NCI-H2029 (cell line): Measurements from ENCODE around the gene OSBPL2.

Experiments used
- DNase-seq: peaks from one replicate; lab custom pipeline; 2025; lab: John Stamatoyannopoulos, UW

Gene OSBPL2

DNA sequence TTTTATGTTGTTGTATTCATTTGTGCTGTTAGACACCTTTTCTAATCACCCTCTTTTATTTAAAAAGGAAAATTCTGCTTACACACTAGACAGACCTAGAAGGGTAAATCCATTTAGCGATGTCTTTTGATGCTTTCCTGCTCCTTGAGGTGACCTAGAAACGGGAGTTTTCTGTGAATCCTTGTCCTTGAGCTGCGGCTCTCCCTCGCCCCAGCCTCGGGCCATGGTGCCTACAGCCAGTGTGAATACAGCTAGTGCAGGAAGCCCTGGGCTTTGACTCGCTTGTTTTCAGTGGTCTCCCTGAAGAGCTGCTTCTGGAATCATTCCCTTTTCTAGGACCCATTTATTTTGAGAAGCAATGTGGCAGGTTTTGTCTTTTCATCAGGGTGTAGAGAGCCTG lies 46.8 kb downstream of the OSBPL2 start:
- no peak for DNase-seq

DNA sequence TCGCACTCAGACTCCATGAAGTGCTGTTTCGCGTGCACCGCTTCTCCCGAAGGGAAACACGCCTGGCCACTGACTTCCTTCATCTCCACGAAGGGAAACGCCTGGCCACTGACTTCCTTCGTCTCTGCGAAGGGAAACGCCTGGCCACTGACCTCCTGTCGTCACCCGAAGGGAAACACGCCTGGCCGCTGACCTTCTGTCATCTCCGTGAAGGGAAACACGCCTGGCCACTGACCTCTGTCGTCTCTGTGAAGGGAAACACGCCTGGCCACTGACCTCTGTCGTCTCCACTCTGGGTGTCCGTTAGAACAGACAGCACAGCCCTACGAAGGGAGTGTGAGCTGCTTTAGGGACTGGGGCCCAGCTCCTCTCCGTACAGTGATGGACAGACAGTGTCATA lies 47.4 kb downstream of the OSBPL2 start:
- DNase-seq: no peak

DNA sequence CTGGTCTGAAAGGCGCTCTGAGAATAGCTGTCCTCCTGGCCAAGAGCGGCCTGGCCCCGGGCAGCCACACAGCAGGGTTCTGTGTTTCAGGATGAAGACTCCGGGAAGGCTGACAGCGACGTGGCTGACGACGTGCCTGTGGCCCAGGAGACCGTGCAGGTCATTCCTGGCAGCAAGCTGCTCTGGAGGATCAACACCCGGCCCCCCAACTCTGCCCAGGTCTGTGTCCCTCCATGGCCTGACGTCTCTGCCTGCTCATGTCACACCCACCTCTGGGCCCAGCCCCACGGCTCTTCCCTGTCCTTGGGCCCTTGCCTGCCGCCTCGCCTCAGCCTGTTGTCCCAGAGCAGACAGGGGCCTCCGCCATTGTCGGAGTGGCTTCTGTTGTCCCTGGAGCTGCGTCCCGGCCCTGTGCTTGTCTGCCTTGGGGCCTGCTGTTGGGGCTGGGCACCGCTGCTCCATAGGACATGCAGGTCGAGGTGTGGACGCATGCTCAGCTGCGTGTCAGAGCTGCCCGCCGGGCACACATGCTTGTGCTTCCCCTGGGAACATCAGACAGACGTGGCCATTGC lies 48.3 kb downstream of the OSBPL2 start:
- no peak for DNase-seq

DNA sequence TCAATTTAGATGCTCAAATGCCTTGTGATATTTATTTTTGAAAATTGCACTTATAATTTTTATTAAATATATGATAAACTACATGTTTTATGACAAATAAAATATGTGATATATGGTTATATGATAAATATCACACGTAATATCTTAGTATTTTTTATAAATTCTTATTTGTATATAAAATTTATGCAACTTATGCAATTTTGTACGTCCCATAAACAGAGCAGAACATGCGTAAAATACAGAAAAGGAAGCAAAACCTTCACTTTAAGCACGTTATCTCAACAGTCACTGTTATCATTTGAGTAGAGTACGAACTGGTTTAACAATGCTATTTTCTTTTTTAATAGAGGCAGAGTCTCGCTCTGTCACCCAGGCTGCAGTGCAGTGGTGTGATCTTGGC lies 48.8 kb downstream of the OSBPL2 start:
- no peak for DNase-seq

DNA sequence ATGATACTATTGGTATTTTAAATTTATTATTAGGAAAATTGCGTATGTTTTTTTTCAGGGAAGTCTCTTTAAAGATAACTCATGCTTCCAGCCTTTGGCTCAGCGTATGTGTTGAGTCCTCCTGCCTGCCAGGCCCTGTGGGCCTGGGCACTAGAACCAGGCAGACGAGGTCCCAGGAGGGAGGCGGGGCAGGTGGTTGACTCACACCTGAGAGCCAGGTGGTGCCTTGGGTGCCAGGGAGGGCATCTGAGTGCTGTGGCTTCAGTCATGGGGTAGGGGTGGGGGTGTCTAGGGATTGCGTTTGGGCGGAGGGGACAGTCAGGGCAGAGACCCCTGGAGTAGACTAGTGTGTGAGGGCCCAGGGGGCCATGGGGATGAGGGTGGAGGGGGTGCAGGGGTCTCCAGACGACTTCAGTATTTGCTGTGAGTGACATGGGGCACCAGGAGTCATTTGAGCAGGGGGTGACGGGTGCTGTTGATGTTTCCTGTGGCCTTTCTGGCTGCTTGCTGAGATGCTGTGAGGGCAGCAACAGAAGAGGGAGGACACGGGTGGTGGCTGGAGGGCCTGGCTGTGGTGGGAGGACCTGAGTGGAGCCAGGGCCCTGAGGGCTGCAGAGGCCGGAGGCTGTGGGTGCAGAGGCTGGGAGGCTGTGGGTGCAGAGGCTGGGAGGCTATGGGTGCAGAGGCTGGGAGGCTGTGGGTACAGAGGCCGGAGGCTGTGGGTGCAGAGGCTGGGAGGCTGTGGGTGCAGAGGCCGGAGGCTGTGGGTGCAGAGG lies 49.6 kb downstream of the OSBPL2 start:
- DNase-seq: no peak

DNA sequence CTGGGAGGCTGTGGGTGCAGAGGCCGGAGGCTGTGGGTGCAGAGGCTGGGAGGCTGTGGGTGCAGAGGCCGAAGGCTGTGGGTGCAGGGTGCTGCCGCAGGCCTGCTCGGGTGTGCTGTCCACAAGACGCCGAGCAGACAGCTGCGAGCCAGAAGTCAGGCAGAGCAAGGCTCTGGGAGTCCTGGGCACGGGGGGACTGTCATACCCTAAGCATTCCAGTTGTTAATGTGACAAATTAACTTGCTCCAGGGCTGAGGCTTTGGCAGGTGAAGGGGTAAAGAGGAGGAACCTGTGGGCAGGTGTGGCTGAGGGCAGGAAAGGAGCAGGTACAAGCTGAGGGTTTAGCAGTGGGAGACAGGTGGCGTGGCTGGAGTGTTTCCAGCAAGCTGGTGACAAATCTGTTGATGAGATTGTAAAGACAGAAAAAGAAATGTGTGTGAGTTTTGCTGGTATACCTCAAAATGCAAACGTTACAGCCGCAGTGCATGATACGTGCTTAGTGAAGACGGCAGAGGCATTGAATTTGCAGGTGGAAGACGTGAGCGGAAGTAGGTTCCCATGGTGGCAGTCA lies 50.3 kb downstream of the OSBPL2 start:
- DNase-seq: no peak

DNA sequence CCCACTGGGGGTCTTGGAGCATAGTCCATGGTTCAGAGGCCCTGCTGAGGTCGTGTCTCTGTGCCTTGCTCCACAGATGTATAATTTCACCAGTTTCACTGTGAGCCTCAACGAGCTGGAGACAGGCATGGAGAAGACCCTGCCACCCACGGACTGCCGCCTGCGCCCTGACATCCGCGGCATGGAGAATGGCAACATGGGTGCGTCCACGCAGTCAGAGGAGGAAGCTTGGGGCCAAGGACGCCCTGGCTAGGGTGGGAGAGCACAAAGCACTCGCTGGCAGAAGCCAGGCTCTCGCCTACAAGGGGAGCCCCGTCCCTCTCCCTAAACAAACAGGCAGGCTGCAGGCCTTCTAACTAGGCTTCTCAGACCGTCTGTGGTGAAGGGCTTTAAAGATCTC lies 50.8 kb downstream of the OSBPL2 start:
- no peak for DNase-seq

DNA sequence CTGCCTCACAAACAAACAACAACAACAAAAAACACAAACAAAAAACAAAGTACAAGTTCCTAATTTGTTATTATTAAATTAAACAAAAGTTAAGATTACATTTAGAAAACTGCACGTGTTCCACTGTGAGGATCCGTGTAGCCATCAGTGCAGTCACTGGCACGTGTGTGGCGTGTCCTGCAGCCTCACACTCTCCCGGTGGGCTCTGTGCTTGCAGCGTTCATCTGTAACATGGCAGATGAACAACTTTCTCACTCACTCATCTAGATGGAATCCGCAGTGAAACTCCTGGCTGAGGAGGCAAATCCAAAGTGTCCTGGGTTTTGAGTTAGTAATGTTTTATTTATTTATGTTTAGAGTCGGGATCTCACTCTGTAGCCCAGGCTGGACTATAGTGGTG lies 51.6 kb downstream of the OSBPL2 start:
- no peak for DNase-seq

DNA sequence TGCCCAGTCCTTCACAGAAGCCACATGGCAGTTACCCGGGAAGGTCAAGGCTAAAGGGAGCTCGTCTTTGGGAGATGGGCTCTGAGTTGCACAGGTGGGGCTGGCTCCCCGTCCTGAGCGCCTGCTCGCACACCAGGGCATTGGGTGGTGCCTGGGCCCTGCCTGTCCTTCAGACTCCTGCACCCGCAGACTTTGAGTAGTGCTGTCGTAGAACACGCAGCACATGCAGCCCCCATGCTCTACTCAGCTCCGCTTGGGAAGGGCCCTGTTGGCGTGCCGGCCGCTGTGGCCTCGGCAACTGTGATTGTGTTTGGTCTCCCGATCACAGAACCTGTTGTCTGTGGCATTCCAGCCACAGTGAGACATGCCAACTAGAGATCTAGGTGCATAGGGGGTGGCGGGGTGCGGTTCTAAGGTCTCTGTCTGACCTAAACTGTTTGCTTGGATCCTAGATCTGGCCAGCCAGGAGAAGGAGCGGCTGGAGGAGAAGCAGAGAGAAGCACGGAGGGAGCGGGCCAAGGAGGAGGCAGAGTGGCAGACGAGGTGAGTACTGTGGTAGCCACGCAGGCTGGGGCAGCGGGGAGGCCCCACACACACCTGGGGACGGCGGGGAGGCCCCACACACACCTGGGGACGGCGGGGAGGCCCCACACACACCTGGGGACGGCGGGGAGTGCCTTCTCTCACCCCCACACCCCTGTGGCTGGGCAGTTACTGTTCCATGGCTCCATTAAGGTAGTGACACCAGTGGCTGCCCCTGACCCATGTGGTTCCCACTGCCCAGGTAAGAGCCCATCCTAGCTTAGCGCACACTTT lies 53.1 kb downstream of the OSBPL2 start:
- no peak for DNase-seq

DNA sequence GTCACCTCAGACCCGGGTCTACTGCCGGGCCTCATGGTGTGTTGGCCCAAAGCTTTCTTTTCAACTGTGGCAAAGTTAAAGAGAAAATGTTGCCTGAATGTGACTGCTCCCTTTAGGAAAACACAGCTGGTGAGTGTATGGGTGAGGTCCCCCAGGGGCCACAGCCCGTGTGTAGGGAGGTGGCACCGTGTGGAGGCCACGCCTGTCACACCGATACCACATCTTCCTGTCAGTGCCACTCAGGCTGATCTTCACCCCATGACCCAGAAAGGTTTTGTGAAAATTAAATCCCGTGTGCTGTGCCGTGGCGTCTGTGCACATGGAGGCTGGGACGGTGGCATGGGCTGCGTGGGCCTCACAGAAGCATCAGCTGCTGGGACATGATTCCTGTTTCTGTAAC lies 53.8 kb downstream of the OSBPL2 start:
- no peak for DNase-seq

DNA sequence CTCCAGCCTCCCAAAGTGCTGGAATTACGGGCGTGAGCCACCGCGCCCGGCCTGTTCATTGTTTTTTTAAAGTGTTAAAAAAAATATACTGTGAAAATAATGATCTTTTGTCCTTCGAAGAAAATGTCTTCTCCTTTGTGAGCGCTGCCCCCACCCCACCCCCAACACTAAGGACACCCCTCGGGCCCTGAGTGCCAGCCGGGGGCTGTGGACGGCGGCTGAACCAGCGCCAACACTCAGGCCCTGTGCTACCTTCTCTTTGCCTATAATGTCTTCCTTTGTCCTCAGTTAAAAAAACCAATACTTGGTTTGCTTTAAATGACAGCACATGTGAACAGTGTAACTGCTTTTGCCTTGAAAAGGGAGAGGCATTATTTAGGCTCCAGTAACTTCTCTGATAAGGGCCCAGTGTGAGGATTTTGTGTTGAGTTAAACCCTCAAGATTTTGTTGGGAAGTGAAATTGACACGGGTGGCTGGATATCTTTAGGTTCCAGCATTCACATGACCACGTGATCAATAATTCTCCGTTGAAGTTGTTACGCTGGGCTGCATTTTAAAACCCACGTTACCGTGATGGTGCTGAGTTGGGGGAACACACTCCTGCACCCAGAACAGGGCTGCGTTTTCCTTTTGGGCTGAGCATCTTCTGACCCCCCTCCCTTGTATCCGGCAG lies 54.9 kb downstream of the OSBPL2 start:
- no peak for DNase-seq

DNA sequence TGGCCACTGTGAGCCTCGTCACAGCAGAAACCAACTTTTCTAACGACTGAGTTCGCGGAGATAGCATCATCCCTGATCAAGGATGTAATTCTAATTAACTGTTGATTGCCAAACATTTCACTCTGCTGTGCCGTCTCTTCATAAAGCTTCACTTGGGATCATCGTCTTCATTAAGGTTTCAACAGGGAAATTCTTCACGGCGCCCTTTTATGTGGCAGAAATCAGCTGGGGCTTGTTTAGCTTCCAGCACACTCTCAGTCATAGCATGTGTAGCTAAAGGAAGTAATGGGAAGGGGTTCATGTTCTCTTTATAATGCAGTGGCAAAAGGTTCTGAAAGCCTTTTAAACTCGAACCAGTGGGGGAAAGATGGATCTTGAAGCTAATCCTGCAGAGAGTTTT lies 55.6 kb downstream of the OSBPL2 start:
- no peak for DNase-seq

DNA sequence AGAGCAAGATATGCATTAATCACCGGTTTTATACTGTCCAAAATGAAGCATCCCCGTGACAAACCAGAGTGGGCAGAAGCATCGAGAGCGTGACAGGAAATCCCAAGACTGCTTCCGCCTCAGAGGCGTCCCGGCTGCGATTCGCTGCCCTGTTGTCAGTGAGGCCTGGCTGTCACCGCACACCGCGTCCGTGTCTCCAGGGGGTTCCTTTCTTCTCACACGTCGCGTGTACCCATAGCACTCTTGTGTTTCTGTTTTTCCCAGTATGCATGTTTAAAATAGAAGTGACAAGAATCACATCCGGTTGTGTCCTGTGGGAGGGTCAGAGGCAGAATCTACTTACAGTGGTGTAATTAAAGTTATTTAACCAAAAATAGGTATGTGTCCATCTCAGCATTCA lies 56.2 kb downstream of the OSBPL2 start:
- no peak for DNase-seq

DNA sequence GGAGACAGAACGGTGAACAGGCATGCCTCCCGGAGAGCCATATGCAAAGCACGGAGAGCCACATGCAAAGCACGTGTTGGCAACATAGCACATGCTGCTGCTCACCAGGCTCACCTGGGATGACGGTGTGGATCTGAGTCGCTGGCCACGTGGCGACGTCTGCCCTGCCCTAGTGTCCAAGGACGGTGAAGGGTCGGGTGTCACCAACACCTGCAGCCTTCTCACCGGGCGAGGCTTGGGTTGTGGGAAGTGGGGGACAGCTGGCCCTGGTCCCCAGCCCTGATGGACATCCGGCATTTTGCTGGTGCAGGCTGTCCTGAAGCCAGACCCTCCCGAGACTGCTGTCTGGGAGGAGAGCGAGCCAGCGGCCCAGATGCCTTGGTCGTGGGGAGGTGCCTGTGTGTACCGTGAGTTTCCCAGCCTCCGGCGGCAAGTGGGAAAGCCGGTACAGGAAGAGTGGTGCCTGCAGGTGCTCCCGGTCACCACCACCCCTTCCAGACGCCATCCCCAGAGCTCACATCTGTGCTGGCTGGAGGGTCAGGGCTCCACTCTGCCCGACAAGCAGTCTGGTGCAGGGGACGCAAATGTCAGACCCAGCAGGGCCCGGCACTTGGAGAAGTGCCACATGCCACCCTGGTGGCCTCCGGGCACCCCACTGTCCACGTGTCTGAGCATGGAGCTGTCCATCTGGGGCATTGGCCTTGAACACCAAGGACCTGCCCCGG lies 58.6 kb downstream of the OSBPL2 start:
- DNase-seq: no peak

DNA sequence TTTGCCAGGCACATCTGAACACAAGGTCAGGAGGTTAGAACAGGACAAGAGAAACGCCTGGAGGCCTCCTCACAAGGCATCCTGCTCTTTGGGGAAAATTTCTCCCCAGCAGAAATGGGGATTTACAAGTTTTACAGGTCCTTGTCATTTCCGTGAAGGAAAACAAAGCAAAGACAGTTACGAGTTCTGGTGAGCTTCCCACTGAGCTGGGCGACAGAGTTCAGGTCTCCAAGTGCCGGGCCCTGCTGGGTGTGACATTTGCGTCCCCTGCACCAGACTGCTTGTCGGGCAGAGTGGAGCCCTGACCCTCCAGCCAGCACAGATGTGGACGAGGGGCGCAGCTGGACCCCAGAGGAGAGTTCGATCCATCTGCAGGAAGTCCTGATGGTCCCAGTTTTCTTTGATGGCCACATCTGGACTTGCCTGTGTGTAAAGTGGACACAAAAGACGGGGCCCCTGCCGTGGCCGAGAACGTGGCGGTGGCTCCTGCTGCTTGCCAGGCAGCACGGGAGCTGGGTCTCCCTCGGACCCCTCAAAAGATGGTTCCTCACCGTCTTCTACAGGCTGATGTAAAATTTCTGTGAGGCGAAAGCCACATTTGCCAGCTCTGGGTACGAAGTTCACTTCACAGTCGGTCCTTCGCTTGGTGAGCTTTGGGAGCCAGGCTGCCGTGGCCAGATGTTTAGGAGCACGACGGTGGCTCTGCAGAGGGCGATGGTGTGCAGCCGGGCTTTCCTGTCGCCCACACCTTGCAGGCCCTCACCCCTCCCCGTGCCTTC lies 59.3 kb downstream of the OSBPL2 start:
- no peak for DNase-seq

DNA sequence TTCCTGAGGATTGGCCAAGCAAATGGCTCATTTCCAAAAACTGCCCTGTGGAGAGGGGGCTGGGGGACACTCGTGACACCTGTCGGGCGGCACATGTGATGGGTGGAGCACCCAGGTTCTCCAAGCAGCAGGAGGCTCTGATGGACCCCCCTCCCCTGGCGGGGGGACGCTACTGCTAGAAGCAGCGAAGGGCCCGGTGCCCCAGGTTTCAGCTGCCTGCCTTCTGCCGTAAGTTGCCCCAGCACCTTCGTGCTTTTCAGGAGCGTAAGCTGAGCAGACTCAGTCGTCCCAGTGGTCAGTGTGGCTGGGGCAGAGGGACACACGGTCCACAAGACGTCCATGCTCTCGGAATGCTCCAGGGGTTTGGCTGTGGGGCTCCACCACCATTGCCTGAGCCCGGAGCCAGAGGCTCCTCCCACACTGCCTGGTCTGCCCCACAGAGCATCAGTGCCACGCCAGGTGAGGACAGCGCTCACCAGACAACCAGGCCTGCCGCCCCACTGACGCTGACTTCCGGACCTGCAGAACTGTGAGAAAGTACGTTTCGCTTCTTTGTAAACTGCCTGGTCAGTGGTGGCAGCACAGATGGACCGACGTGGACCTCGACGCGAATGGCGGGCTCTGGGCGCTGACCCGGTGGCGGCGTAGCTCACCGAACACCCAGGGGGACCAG lies 60.4 kb downstream of the OSBPL2 start:
- DNase-seq: no peak

DNA sequence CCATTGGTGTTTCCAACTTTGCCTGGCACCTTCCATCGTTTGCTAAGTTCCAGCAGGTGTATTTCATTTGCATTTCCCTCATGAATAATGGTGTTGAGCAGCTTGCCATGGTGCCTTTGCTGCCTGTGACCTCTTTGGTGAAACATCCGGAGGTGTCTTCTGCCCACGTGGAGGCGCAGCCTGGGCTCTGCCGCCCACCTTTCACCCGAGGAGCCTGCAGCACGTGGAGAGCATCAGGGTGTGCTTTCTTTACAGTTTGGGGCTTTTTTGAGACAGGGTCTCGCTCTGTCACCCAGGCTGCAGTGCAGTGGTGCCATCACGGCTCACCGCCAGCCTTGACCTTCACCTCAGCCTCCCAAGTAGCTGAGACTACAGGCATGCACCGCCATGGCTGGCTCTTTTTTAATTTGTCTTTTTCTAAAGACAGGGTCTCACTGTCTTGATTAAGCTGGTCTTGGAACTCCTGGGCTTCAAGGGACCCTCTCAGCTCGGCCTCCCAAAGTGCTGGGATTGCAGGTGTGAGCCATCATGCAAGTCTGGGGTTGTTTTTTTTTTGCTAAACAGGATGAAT lies 61.4 kb downstream of the OSBPL2 start:
- no peak for DNase-seq

DNA sequence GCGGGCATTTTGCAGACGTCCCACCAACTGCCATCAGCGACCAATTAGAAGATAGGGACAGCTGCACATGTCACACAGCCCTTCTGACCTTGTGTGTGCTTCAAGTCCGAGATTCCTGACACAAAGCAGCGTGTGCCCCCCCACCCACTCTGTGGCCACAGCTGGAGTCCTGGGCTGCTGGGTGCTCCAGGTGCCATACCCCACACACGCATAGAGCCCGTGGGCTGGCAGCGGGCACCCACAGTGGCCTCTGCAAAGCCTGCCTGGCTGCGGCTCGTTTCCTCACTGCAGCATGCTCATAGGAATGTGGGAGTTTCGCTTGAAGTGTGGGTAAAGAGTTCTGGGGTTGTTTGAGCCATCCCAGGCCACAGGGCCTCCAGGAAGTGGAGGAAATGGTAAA lies 62.0 kb downstream of the OSBPL2 start:
- DNase-seq: no peak

DNA sequence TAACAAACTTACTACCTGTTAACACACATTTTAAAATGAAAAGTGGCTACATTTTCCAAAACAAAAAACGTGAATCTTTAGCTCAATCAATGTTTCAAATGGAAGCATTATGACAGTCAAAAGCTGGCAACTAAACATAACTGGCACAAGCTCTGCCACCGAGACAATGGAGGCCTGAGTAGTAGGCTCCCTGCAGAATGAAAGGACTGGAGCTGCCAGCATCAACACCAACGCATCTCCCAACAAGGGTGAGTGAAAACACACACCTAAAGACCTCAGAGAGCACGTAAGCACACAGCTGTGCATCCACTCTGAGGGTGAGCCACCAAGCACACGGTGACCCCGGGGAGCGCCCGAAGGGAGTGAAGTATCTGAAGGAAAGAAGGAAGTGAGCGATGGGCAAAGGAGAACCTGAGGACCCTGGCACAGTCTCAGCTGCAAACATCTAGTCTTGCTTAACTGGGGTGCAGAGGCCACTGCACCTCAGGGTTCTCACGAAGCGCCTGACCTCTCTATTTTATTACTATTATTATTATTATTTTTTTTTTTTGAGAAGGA lies 62.9 kb downstream of the OSBPL2 start:
- no peak for DNase-seq
